Endothelial cell (in vitro differentiated cells): ENCODE data around the gene DDN. TPM values are rescaled to one million over a fixed set of nuclear protein-coding genes. Genes with fewer than 3 reads are reported as not detected.

Experiments
- DNase-seq: peaks from one replicate; pipeline ENCODE4 v3.0.0; 2021; ENCODE audit warnings: low spot score
- H3K27ac Mint-ChIP-seq: one replicate; pipeline ENCODE4 v1.8.0; 2021; ENCODE audit warnings: mixed read lengths, inconsistent platforms; ENCODE audit not compliant: unreplicated experiment
- H3K27me3 Mint-ChIP-seq: one replicate; pipeline ENCODE4 v1.8.0; 2021; ENCODE audit warnings: mild to moderate bottlenecking, moderate library complexity, mixed read lengths, inconsistent platforms; ENCODE audit not compliant: unreplicated experiment
- H3K36me3 Mint-ChIP-seq: one replicate; pipeline ENCODE4 v1.8.0; 2021; ENCODE audit warnings: mild to moderate bottlenecking, low read depth, mixed read lengths, inconsistent platforms; ENCODE audit not compliant: unreplicated experiment
- H3K4me1 Mint-ChIP-seq: one replicate; pipeline ENCODE4 v1.8.0; 2021; ENCODE audit warnings: mild to moderate bottlenecking, mixed read lengths, inconsistent platforms; ENCODE audit not compliant: unreplicated experiment
- H3K4me3 Mint-ChIP-seq: one replicate; pipeline ENCODE4 v1.8.0; 2021; ENCODE audit warnings: mild to moderate bottlenecking, mixed read lengths, inconsistent platforms; ENCODE audit not compliant: unreplicated experiment
- H3K9me3 Mint-ChIP-seq: one replicate; pipeline ENCODE4 v1.8.0; 2021; ENCODE audit warnings: mixed read lengths, inconsistent platforms; ENCODE audit not compliant: unreplicated experiment
- CTCF ChIP-seq: fragments of 200-600 bp; sonication (generic); IDR thresholded peaks from one replicate; pipeline ENCODE4 v1.5.0; 2021; ENCODE audit warnings: antibody characterized with exemption; ENCODE audit not compliant: unreplicated experiment
- total RNA-seq: library from RNA; stranded (reverse); fragmentation: NEBNext Ultra II Directional; extraction: Animal tissue kit (Norgen Biotek cat#: 25700); gene quantifications from one replicate; pipeline ENCODE4 v1.2.1, GENCODE V29; 2021; ENCODE audit not compliant: unreplicated experiment

The DDN gene
- total RNA-seq, 1 donor from 2014 or later, result 0.10 TPM

- Mint-ChIP-seq H3K4me1 (peaks cover 14% of the 10 kb centered on the region), H3K4me3 (no peak overlapping the region), H3K27ac (no peak overlapping the region), H3K9me3 (no peaks in the 10 kb centered on the region), H3K36me3 (peaks cover 6% of the 10 kb centered on the region), H3K27me3 (peaks cover 40% of the 10 kb centered on the region)
- DNase-seq, result no peak
- TF ChIP-seq CTCF, result no peak
Observed at GRCh38 chr12:48985901-48986300, 13.3 kb downstream of the DDN start.

GRCh38 chr12:48985475-48985897 is 13.7 kb downstream of the DDN start:
- peaks cover 6% of the 10 kb centered on the region for H3K36me3 Mint-ChIP-seq
- peaks cover 13% of the 10 kb centered on the region for H3K4me1 Mint-ChIP-seq
- H3K9me3 Mint-ChIP-seq, result no peaks in the 10 kb centered on the region
- TF ChIP-seq CTCF, result no peak
- no peak for DNase-seq
- no peak overlapping the region for H3K27ac Mint-ChIP-seq
- no peak overlapping the region for H3K4me3 Mint-ChIP-seq
- peaks cover 37% of the 10 kb centered on the region for H3K27me3 Mint-ChIP-seq

- DNase-seq, result no peak
- Mint-ChIP-seq H3K27me3 (peaks cover 46% of the 10 kb centered on the region), H3K9me3 (no peaks in the 10 kb centered on the region), H3K36me3 (peaks cover 8% of the 10 kb centered on the region), H3K4me1 (peaks cover 24% of the 10 kb centered on the region), H3K4me3 (no peak overlapping the region), H3K27ac (peak overlapping the region; percentile 59)
- TF ChIP-seq CTCF, result no peak
Observed at GRCh38 chr12:48982397-48983080, 16.6 kb downstream of the DDN start.

- H3K4me1 Mint-ChIP-seq, result peaks cover 28% of the 10 kb centered on the region
- H3K36me3 Mint-ChIP-seq, result peaks cover 16% of the 10 kb centered on the region
- no peak overlapping the region for H3K27ac Mint-ChIP-seq
- DNase-seq, result no peak
- TF ChIP-seq CTCF, result no peak
- no peaks in the 10 kb centered on the region for H3K9me3 Mint-ChIP-seq
- H3K27me3 Mint-ChIP-seq, result peaks cover 52% of the 10 kb centered on the region
- peak overlapping the region; percentile 65 for H3K4me3 Mint-ChIP-seq
Observed at GRCh38 chr12:48981757-48982157, 17.4 kb downstream of the DDN start.

- peak overlapping the region; percentile 65 for H3K4me3 Mint-ChIP-seq
- H3K27ac Mint-ChIP-seq, result no peak overlapping the region
- peaks cover 28% of the 10 kb centered on the region for H3K4me1 Mint-ChIP-seq
- DNase-seq, result no peak
- H3K27me3 Mint-ChIP-seq, result peaks cover 56% of the 10 kb centered on the region
- TF ChIP-seq CTCF, result no peak
- peaks cover 16% of the 10 kb centered on the region for H3K36me3 Mint-ChIP-seq
- no peaks in the 10 kb centered on the region for H3K9me3 Mint-ChIP-seq
Observed at GRCh38 chr12:48980953-48981756, 18.0 kb downstream of the DDN start.
